Endothelial cell of umbilical vein (primary cell): ENCODE data around the gene RAD1.

Experiments used
- CTCF ChIP-seq, 2 donors: IDR thresholded peaks; 1 replicate in 1 of 2; 2 replicates in 1 of 2; pipeline ENCODE4 v1.5.1; 2011; ENCODE audit warnings: low read length in 2 of 2, mild to moderate bottlenecking in 2 of 2, moderate library complexity in 2 of 2, control low read depth in 1 of 2, inconsistent platforms in 1 of 2, low read depth in 1 of 2; ENCODE audit not compliant: insufficient read depth in 1 of 2; ENCODE audit errors: extremely low read depth in 1 of 2
- POLR2A ChIP-seq: IDR thresholded peaks from 2 replicates; pipeline ENCODE4 v1.6.1; 2012; ENCODE audit warnings: low read depth, mild to moderate bottlenecking, control low read depth, low read length

DNA sequence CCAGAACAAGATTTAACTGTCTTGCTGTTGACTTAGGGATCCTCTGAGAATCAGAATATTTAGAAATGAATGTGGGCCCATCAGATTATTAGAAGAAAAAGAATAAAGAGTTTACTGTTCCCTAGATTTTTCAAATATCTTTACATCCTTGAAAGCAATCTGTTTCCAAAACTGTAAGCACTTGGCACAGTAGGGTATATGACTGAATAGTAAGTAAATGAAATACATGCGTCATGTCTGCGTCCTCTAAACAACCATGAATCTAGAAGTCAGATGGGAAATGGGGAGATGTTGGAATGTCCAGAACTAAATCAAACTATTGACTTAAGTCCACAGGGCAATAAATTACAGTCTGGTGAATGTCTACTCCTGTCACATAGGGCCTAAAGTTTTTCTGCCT lies 50.2 kb downstream of the RAD1 start:
- TF ChIP-seq CTCF (IDR thresholded peaks at IDR 0.05; ENCODE audit: extremely low read depth in 1 of 2, insufficient read depth in 1 of 2, low read depth in 1 of 2, low read length in 2 of 2) (no peak), POLR2A (no peak)
